Effector memory CD8-positive, alpha-beta T cell (primary cell): ENCODE results near the gene PANK2.
A peak's percentile ranks its signal among the peaks of the same experiment; 100 is the strongest.
"Not testable (repeated sequence)": the region's sequence is repeated elsewhere in the genome, so short reads cannot be mapped to it uniquely, and the experiment has no call there.

ENCODE experiments used
- ATAC-seq: fragments of 150-1000 bp; cut with Tn5 transposase; replicated peaks from 2 replicates; pipeline ENCODE4 v1.10.0; 2021; ENCODE audit warnings: mild to moderate bottlenecking, moderate library complexity
- DNase-seq, 3 experiments: peaks; one replicate each; pipeline ENCODE4 v3.0.0; 2021
- H3K27ac Mint-ChIP-seq, 2 donors: one replicate each; pipeline ENCODE4 v1.8.0; 2022; ENCODE audit warnings: mild to moderate bottlenecking in 2 of 2, mixed read lengths in 2 of 2, moderate library complexity in 2 of 2
- H3K27me3 Mint-ChIP-seq, 2 donors: one replicate each; pipeline ENCODE4 v1.8.0; 2022; ENCODE audit warnings: mixed read lengths in 2 of 2
- H3K36me3 Mint-ChIP-seq: one replicate; pipeline ENCODE4 v1.8.0; 2022; ENCODE audit warnings: mild to moderate bottlenecking, moderate library complexity, mixed read lengths; ENCODE audit not compliant: insufficient read depth
- H3K4me1 Mint-ChIP-seq, 2 donors: one replicate each; pipeline ENCODE4 v1.8.0; 2022; ENCODE audit warnings: low read depth in 2 of 2, mixed read lengths in 2 of 2
- H3K4me3 Mint-ChIP-seq, 2 donors: one replicate each; pipeline ENCODE4 v1.8.0; 2022; ENCODE audit warnings: mild to moderate bottlenecking in 2 of 2, mixed read lengths in 2 of 2, moderate library complexity in 2 of 2
- H3K9me3 Mint-ChIP-seq, 2 donors: one replicate each; pipeline ENCODE4 v1.8.0; 2022; ENCODE audit warnings: mixed read lengths in 2 of 2

Gene PANK2

GRCh38 chr20:3876676-3877075, 12.5 kb upstream of the PANK2 start:
- ATAC-seq, result no peak
- Mint-ChIP-seq H3K9me3 (no peaks in the 10 kb centered on the region), H3K4me1 (peaks cover 6 to 24% of the 10 kb centered on the region in 2 donors), H3K27ac (no peak overlapping the region), H3K27me3 (no peaks in the 10 kb centered on the region), H3K36me3 (peaks cover 25% of the 10 kb centered on the region), H3K4me3 (no peak overlapping the region)
- DNase-seq, result no peak

- H3K36me3 Mint-ChIP-seq, result peaks cover 20% of the 10 kb centered on the region
- DNase-seq, H3K9me3 Mint-ChIP-seq, ATAC-seq, H3K27me3 Mint-ChIP-seq, H3K4me3 Mint-ChIP-seq, H3K4me1 Mint-ChIP-seq: not testable (repeated sequence)
- peak overlapping the region in 1 of 2 donors; percentile 84 for H3K27ac Mint-ChIP-seq
Observed at GRCh38 chr20:3878921-3879274, 10.3 kb upstream of the PANK2 start.

- peaks cover 22% of the 10 kb centered on the region for H3K36me3 Mint-ChIP-seq
- ATAC-seq, result no peak
Observed at GRCh38 chr20:3885715-3886114, 3.5 kb upstream of the PANK2 start.

GRCh38 chr20:3887876-3888620, 1.1 kb upstream of the PANK2 start:
- H3K4me1 Mint-ChIP-seq, result peaks cover 36 to 45% of the 10 kb centered on the region in 2 donors
- DNase-seq (no peak), ATAC-seq (no peak)
- H3K27me3 Mint-ChIP-seq, result no peaks in the 10 kb centered on the region
- H3K27ac Mint-ChIP-seq, result peak overlapping the region; percentile 97
- peak overlapping the region; percentile 100 for H3K4me3 Mint-ChIP-seq
- H3K9me3 Mint-ChIP-seq, result no peaks in the 10 kb centered on the region
- H3K36me3 Mint-ChIP-seq, result peaks cover 31% of the 10 kb centered on the region

More at GRCh38 chr20:3885715-3886114, 3.5 kb upstream of the PANK2 start:
- H3K9me3 Mint-ChIP-seq, result no peaks in the 10 kb centered on the region
- no peak for DNase-seq
- H3K4me3 Mint-ChIP-seq, result no peak overlapping the region
- H3K4me1 Mint-ChIP-seq, result peaks cover 20 to 24% of the 10 kb centered on the region in 2 donors
- H3K27ac Mint-ChIP-seq, result no peak overlapping the region
- no peaks in the 10 kb centered on the region for H3K27me3 Mint-ChIP-seq

- ATAC-seq (peak; percentile 6), DNase-seq (peak in 1 of 3 experiments; percentile 7)
- peaks cover 38% of the 10 kb centered on the region for H3K36me3 Mint-ChIP-seq
Observed at GRCh38 chr20:3889489-3890397, 556 bp downstream of the PANK2 start.

GRCh38 chr20:3890398-3890751, 1.2 kb downstream of the PANK2 start:
- peak overlapping the region; percentile 100 for H3K4me3 Mint-ChIP-seq
- no peaks in the 10 kb centered on the region for H3K27me3 Mint-ChIP-seq
- peaks cover 42% of the 10 kb centered on the region for H3K36me3 Mint-ChIP-seq
- no peaks in the 10 kb centered on the region for H3K9me3 Mint-ChIP-seq
- DNase-seq, result no peak
- ATAC-seq, result no peak
- H3K4me1 Mint-ChIP-seq, result peaks cover 45 to 58% of the 10 kb centered on the region in 2 donors
- peak overlapping the region; percentile 97 for H3K27ac Mint-ChIP-seq

More at GRCh38 chr20:3889489-3890397, 556 bp downstream of the PANK2 start:
- Mint-ChIP-seq H3K4me1 (peaks cover 42 to 55% of the 10 kb centered on the region in 2 donors), H3K27ac (peak overlapping the region; percentile 97), H3K4me3 (peak overlapping the region; percentile 100), H3K9me3 (no peaks in the 10 kb centered on the region), H3K27me3 (no peaks in the 10 kb centered on the region)

- peak overlapping the region; percentile 100 for H3K4me3 Mint-ChIP-seq
- H3K27ac Mint-ChIP-seq, result peak overlapping the region; percentile 97
- no peaks in the 10 kb centered on the region for H3K27me3 Mint-ChIP-seq
- H3K36me3 Mint-ChIP-seq, result peaks cover 45% of the 10 kb centered on the region
- no peaks in the 10 kb centered on the region for H3K9me3 Mint-ChIP-seq
- ATAC-seq (no peak), DNase-seq (no peak)
- peaks cover 46 to 62% of the 10 kb centered on the region in 2 donors for H3K4me1 Mint-ChIP-seq
Observed at GRCh38 chr20:3890999-3891929, 2.1 kb downstream of the PANK2 start.

- peak overlapping the region; percentile 52 to 78 for H3K4me3 Mint-ChIP-seq
- peaks cover 59 to 74% of the 10 kb centered on the region in 2 donors for H3K4me1 Mint-ChIP-seq
Observed at GRCh38 chr20:3894796-3895195, 5.6 kb downstream of the PANK2 start.

GRCh38 chr20:3896302-3896701, 7.1 kb downstream of the PANK2 start:
- DNase-seq (no peak), ATAC-seq (no peak)
- Mint-ChIP-seq H3K27ac (peak overlapping the region; percentile 88 to 90), H3K36me3 (peaks cover 34% of the 10 kb centered on the region), H3K4me1 (peaks cover 57 to 74% of the 10 kb centered on the region in 2 donors), H3K27me3 (no peaks in the 10 kb centered on the region), H3K4me3 (peak overlapping the region; percentile 77 to 78), H3K9me3 (no peaks in the 10 kb centered on the region)

More at GRCh38 chr20:3894796-3895195, 5.6 kb downstream of the PANK2 start:
- ATAC-seq (no peak), DNase-seq (no peak)
- H3K27me3 Mint-ChIP-seq, result no peaks in the 10 kb centered on the region
- no peaks in the 10 kb centered on the region for H3K9me3 Mint-ChIP-seq
- peaks cover 45% of the 10 kb centered on the region for H3K36me3 Mint-ChIP-seq
- H3K27ac Mint-ChIP-seq, result peak overlapping the region in 1 of 2 donors; percentile 75

GRCh38 chr20:3896853-3897583, 7.8 kb downstream of the PANK2 start:
- peak overlapping the region; percentile 77 to 78 for H3K4me3 Mint-ChIP-seq

GRCh38 chr20:3898181-3898580, 9.0 kb downstream of the PANK2 start:
- not testable (repeated sequence) for H3K9me3 Mint-ChIP-seq, ATAC-seq, DNase-seq, H3K27me3 Mint-ChIP-seq
- Mint-ChIP-seq H3K27ac (peak overlapping the region in 1 of 2 donors; percentile 5), H3K4me3 (peak overlapping the region in 1 of 2 donors; percentile 78), H3K4me1 (peaks cover 59 to 74% of the 10 kb centered on the region in 2 donors), H3K36me3 (peaks cover 30% of the 10 kb centered on the region)

More at GRCh38 chr20:3896853-3897583, 7.8 kb downstream of the PANK2 start:
- Mint-ChIP-seq H3K36me3 (peaks cover 32% of the 10 kb centered on the region), H3K27ac (peak overlapping the region; percentile 88 to 90), H3K9me3 (no peaks in the 10 kb centered on the region), H3K27me3 (no peaks in the 10 kb centered on the region), H3K4me1 (peaks cover 59 to 74% of the 10 kb centered on the region in 2 donors)
- DNase-seq (no peak), ATAC-seq (peak; percentile 32)

GRCh38 chr20:3898639-3899038, 9.5 kb downstream of the PANK2 start:
- H3K9me3 Mint-ChIP-seq, result no peaks in the 10 kb centered on the region
- H3K4me1 Mint-ChIP-seq, result peaks cover 55 to 74% of the 10 kb centered on the region in 2 donors
- H3K27me3 Mint-ChIP-seq, result no peaks in the 10 kb centered on the region
- no peak for DNase-seq
- no peak for ATAC-seq
- peak overlapping the region; percentile 46 to 78 for H3K4me3 Mint-ChIP-seq
- peaks cover 28% of the 10 kb centered on the region for H3K36me3 Mint-ChIP-seq
- H3K27ac Mint-ChIP-seq, result peak overlapping the region in 1 of 2 donors; percentile 5
